ENCODE measurements around the gene C22orf39.

C22orf39 gene

GRCh38 chr22:19402642-19403191, 44.8 kb downstream of the C22orf39 start:
- in situ Hi-C loops (cut with MboI; ENCODE audit: low sequenced_read_pairs), result no loop called here

- in situ Hi-C loops (cut with MboI; ENCODE audit: low sequenced_read_pairs), result no loop called here
Measured at GRCh38 chr22:19401483-19401882, 46.0 kb downstream of the C22orf39 start.

- in situ Hi-C loops (cut with MboI; ENCODE audit: low sequenced_read_pairs), result no loop called here
Measured at GRCh38 chr22:19400881-19401280, 46.6 kb downstream of the C22orf39 start.

DNA sequence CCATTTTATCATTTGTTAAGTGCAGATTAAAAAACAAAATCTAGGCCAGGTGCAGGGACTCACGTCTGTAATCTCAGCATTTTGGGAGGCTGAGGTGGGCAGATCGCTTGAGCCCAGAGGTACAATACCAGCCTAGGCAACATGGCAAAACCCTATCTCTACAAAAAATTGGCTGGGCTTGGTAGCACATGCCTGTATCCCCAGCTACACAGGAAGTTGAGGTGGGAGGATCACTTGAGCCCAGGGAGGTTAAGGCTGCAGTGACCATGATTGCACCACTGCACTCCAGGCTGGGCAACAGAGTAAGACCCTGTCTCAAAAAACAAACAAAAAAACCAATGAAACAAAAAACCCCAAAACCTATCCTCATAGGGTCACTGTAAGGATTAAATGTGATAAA, 48.9 kb downstream of the C22orf39 start:
- in situ Hi-C loops (cut with MboI; ENCODE audit: low sequenced_read_pairs), result no loop called here

DNA sequence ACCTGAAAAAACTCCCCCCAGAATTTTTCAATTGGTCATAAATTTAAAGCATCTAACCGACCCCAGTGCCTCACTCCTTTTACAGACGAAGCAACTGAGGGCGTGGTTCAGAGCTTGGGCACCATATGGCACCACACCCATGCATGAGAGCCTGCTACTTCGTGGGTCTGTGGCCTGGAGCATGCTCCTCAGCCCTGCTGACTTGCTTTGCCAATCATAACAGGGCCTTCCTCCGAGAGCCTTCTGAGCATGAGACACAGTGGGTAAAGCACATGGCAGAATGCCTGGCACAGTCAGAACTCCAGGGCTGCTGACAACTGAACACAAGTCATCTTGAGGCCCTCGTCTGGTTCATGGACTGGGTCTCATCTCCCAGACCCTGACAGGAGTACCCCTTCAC, 49.3 kb downstream of the C22orf39 start:
- in situ Hi-C loops (cut with MboI; ENCODE audit: low sequenced_read_pairs), result no loop called here

- in situ Hi-C loops (cut with MboI; ENCODE audit: low sequenced_read_pairs), result no loop called here
Measured at GRCh38 chr22:19397734-19398104, 49.8 kb downstream of the C22orf39 start.

DNA sequence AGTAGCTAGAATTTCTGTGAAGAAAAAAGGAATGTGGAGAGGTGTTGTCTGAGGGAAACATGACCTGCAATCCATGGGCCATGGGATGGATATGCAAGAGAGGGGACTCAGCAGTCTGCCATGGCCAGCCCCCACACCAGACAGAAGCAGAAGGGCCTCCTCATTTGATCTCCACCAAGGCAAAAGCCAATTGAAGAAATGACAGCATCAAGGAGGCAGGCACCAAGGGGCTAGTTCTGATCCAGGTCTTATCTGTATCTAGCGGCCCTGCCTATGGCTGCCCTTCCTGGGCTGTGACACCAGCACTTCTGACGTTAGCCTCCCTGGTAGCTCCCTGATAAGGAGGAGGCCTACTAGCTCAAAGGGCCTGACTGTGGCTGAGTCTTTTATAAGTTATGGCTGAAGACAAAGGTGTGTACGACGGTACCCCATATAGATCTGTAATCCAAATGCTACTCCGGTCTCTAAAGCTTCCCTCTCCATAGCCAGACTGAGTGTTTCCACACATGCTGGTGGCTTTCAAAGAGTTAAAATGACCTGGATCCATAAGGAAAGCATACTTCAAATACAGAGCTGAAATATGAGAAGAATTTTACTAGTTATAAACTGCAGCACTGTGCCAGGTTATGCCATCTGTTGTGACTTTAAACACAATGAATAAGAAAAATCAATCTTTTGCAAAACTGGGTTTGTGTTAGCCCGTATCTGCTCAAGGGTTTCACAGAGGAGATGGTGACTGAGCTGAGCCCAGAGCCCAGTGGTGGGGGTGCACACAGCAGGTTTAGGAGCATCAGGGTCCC, 50.4 kb downstream of the C22orf39 start:
- in situ Hi-C loops (cut with MboI; ENCODE audit: low sequenced_read_pairs), result no loop called here

DNA sequence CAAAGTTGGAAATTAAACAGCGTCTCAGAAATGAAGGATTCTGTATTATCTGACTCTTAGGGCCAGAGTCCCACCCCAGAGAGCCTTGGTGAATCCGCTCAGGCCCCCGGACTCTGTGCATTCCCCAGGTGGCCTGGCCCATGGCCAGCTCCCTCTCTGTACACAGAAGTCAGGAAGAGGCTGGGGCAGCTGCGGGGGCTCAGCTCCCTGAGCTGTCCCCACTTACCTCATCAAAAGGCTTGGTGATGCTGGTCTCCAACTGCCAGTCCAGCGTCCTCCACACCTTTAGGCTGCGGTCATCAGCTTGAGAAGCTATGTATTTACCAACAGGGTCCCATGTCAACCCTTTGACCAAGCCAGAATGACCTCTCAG, 51.0 kb downstream of the C22orf39 start:
- in situ Hi-C loops (cut with MboI; ENCODE audit: low sequenced_read_pairs), result no loop called here

- in situ Hi-C loops (cut with MboI; ENCODE audit: low sequenced_read_pairs), result no loop called here
Measured at GRCh38 chr22:19395276-19395675, 52.2 kb downstream of the C22orf39 start.

- in situ Hi-C loops (cut with MboI; ENCODE audit: low sequenced_read_pairs), result no loop called here
Measured at GRCh38 chr22:19394274-19395050, 53.0 kb downstream of the C22orf39 start.

GRCh38 chr22:19393704-19394103, 53.8 kb downstream of the C22orf39 start:
- in situ Hi-C loops (cut with MboI; ENCODE audit: low sequenced_read_pairs), result no loop called here
